HG02973 (cell line): ENCODE measurements around the gene CSNK2A3.

Experiments
- ATAC-seq: cut with Tn5 transposase; IDR thresholded peaks from one replicate; pipeline ENCODE4 v1.9.1; 2021; ENCODE audit warnings: moderate library complexity; ENCODE audit not compliant: unreplicated experiment

Gene CSNK2A3

GRCh38 chr11:11338304-11338703 is 14.7 kb downstream of the CSNK2A3 start:
- no peak for ATAC-seq

GRCh38 chr11:11336664-11337063 is 16.4 kb downstream of the CSNK2A3 start:
- no peak for ATAC-seq

GRCh38 chr11:11335043-11335442 is 18.0 kb downstream of the CSNK2A3 start:
- ATAC-seq, result no peak

- ATAC-seq, result no peak
These were observed 18.4 kb downstream of the CSNK2A3 start for GRCh38 chr11:11334607-11335006.

- no peak for ATAC-seq
These were observed 20.8 kb downstream of the CSNK2A3 start for GRCh38 chr11:11332141-11332710.

- ATAC-seq, result no peak
These were observed 23.8 kb downstream of the CSNK2A3 start for GRCh38 chr11:11329062-11329806.

- ATAC-seq, result no peak
These were observed 29.0 kb downstream of the CSNK2A3 start for GRCh38 chr11:11324090-11324489.

- no peak for ATAC-seq
These were observed 30.9 kb downstream of the CSNK2A3 start for GRCh38 chr11:11322101-11322500.

GRCh38 chr11:11320825-11321224 is 32.2 kb downstream of the CSNK2A3 start:
- no peak for ATAC-seq

- ATAC-seq, result no peak
These were observed 34.1 kb downstream of the CSNK2A3 start for GRCh38 chr11:11318961-11319360.

GRCh38 chr11:11318461-11318860 is 34.6 kb downstream of the CSNK2A3 start:
- no peak for ATAC-seq

- no peak for ATAC-seq
These were observed 36.3 kb downstream of the CSNK2A3 start for GRCh38 chr11:11316651-11317230.

- ATAC-seq, result no peak
These were observed 39.0 kb downstream of the CSNK2A3 start for GRCh38 chr11:11313902-11314692.

GRCh38 chr11:11313426-11313825 is 39.6 kb downstream of the CSNK2A3 start:
- ATAC-seq, result no peak

- no peak for ATAC-seq
These were observed 40.3 kb downstream of the CSNK2A3 start for GRCh38 chr11:11312738-11313137.

GRCh38 chr11:11311169-11311568 is 41.9 kb downstream of the CSNK2A3 start:
- no peak for ATAC-seq

GRCh38 chr11:11309906-11310305 is 43.1 kb downstream of the CSNK2A3 start:
- ATAC-seq, result no peak

- no peak for ATAC-seq
These were observed 44.8 kb downstream of the CSNK2A3 start for GRCh38 chr11:11308249-11308648.

- no peak for ATAC-seq
These were observed 46.2 kb downstream of the CSNK2A3 start for GRCh38 chr11:11306855-11307254.

- ATAC-seq, result no peak
These were observed 48.5 kb downstream of the CSNK2A3 start for GRCh38 chr11:11304550-11304949.

- no peak for ATAC-seq
These were observed 50.5 kb downstream of the CSNK2A3 start for GRCh38 chr11:11302565-11302964.
